HEK293 (cell line): ENCODE results near the gene NINJ1.
A peak's percentile ranks its signal among the peaks of the same experiment; 100 is the strongest.

Source experiments
- CTCF ChIA-PET: fragments of 350-600 bp; formaldehyde crosslinking; extraction: SDS; loops from one replicate; lab custom pipeline; 2021; ENCODE audit warnings: antibody characterized with exemption; lab: Yijun Ruan, JAX
- POLR2A ChIA-PET: fragments of 300-600 bp; formaldehyde crosslinking; extraction: SDS; loops from one replicate; lab custom pipeline; 2020; ENCODE audit warnings: antibody characterized with exemption, inconsistent platforms; lab: Yijun Ruan, JAX
- H3K27ac ChIP-seq: fragments of 200-500 bp; sonication (Bioruptor generic); 2 replicates; pipeline ENCODE4 v1.5.1; 2014; ENCODE audit warnings: low read depth, low read length, control low read depth, inconsistent platforms; ENCODE audit errors: extremely low read depth
- H3K36me3 ChIP-seq, 2 experiments: fragments of 200-500 bp in 1 of 2; sonication (Bioruptor generic) in 1 of 2; 1 replicate in 1 of 2; 2 replicates in 1 of 2; pipeline ENCODE4 v1.5.1; 2014 to 2017; ENCODE audit warnings: inconsistent platforms in 2 of 2, low read length in 2 of 2; ENCODE audit not compliant: control insufficient read depth in 2 of 2, insufficient read depth in 1 of 2
- H3K4me1 ChIP-seq: fragments of 200-500 bp; sonication (Bioruptor generic); 2 replicates; pipeline ENCODE4 v1.5.1; 2014; ENCODE audit warnings: mild to moderate bottlenecking, low read length, inconsistent platforms; ENCODE audit not compliant: control insufficient read depth, insufficient read depth
- H3K4me3 ChIP-seq: 2 replicates; pipeline ENCODE4 v1.5.1; 2011; ENCODE audit warnings: low read depth, mild to moderate bottlenecking, control low read depth, low read length, moderate library complexity
- H3K9me3 ChIP-seq: fragments of 200-500 bp; sonication (Bioruptor generic); 2 replicates; pipeline ENCODE4 v1.5.1; 2014; ENCODE audit warnings: low read depth, low read length, inconsistent platforms; ENCODE audit not compliant: control insufficient read depth, insufficient read depth
- GLIS1 ChIP-seq: fragments of 450-650 bp; formaldehyde crosslinking; IDR thresholded peaks from 2 replicates; pipeline ENCODE4 v1.5.1; 2016; ENCODE audit warnings: missing biosample characterization, missing genetic modification characterization
- HOXA7 ChIP-seq: sonication (generic); formaldehyde crosslinking; IDR thresholded peaks from 2 replicates; pipeline ENCODE4 v1.8.1; 2022; ENCODE audit warnings: missing genetic modification reagents, borderline replicate concordance
- WT1 ChIP-seq: fragments of 450-650 bp; formaldehyde crosslinking; IDR thresholded peaks from 2 replicates; pipeline ENCODE4 v1.5.1; 2016; ENCODE audit warnings: missing biosample characterization, missing genetic modification characterization
- ZBTB20 ChIP-seq: fragments of 450-650 bp; formaldehyde crosslinking; IDR thresholded peaks from 2 replicates; pipeline ENCODE4 v1.5.1; 2016; ENCODE audit warnings: missing biosample characterization, missing genetic modification characterization
- ZBTB7A ChIP-seq: fragments of 450-650 bp; formaldehyde crosslinking; IDR thresholded peaks from 2 replicates; pipeline ENCODE4 v1.5.1; 2016; ENCODE audit warnings: low read depth, missing biosample characterization, missing genetic modification characterization
- ZEB2 ChIP-seq: fragments of 450-650 bp; formaldehyde crosslinking; IDR thresholded peaks from 2 replicates; pipeline ENCODE4 v1.5.1; 2016; ENCODE audit warnings: missing biosample characterization, missing genetic modification characterization
- ZFP3 ChIP-seq: fragments of 450-650 bp; formaldehyde crosslinking; IDR thresholded peaks from 2 replicates; pipeline ENCODE4 v1.5.1; 2016; ENCODE audit warnings: low read depth, missing biosample characterization, missing genetic modification characterization
- ZNF140 ChIP-seq: fragments of 450-650 bp; formaldehyde crosslinking; IDR thresholded peaks from 2 replicates; pipeline ENCODE4 v1.5.1; 2016; ENCODE audit warnings: missing biosample characterization, missing genetic modification characterization
- ZNF155 ChIP-seq: fragments of 450-650 bp; formaldehyde crosslinking; IDR thresholded peaks from 2 replicates; pipeline ENCODE4 v1.5.1; 2016; ENCODE audit warnings: missing biosample characterization, missing genetic modification characterization
- ZNF214 ChIP-seq: fragments of 450-650 bp; formaldehyde crosslinking; IDR thresholded peaks from 2 replicates; pipeline ENCODE4 v1.5.1; 2017; ENCODE audit warnings: missing biosample characterization, mild to moderate bottlenecking, missing genetic modification characterization, borderline replicate concordance
- ZNF223 ChIP-seq: fragments of 450-650 bp; formaldehyde crosslinking; IDR thresholded peaks from 2 replicates; pipeline ENCODE4 v1.5.1; 2016; ENCODE audit warnings: missing biosample characterization, missing genetic modification characterization
- ZNF324 ChIP-seq: fragments of 450-650 bp; formaldehyde crosslinking; IDR thresholded peaks from 2 replicates; pipeline ENCODE4 v1.5.1; 2016; ENCODE audit warnings: missing biosample characterization, missing genetic modification characterization
- ZNF473 ChIP-seq: fragments of 450-650 bp; formaldehyde crosslinking; IDR thresholded peaks from 2 replicates; pipeline ENCODE4 v1.5.1; 2017; ENCODE audit warnings: missing biosample characterization, missing genetic modification characterization
- ZNF530 ChIP-seq: fragments of 450-650 bp; formaldehyde crosslinking; IDR thresholded peaks from 2 replicates; pipeline ENCODE4 v1.5.1; 2016; ENCODE audit warnings: low read depth, missing biosample characterization, missing genetic modification characterization
- ZNF548 ChIP-seq: fragments of 450-650 bp; formaldehyde crosslinking; IDR thresholded peaks from 2 replicates; pipeline ENCODE4 v1.5.1; 2016; ENCODE audit warnings: missing biosample characterization, missing genetic modification characterization
- ZNF596 ChIP-seq: fragments of 450-650 bp; IDR thresholded peaks from 2 replicates; pipeline ENCODE4 v1.5.0; 2018; ENCODE audit warnings: missing biosample characterization, mild to moderate bottlenecking, missing genetic modification characterization, moderate library complexity
- ZNF629 ChIP-seq: fragments of 450-650 bp; formaldehyde crosslinking; IDR thresholded peaks from 2 replicates; pipeline ENCODE4 v1.5.1; 2017; ENCODE audit warnings: missing biosample characterization, missing genetic modification characterization
- ZNF658 ChIP-seq: fragments of 450-650 bp; formaldehyde crosslinking; IDR thresholded peaks from 2 replicates; pipeline ENCODE4; 2016; ENCODE audit warnings: missing biosample characterization, missing genetic modification characterization
- ZNF768 ChIP-seq: fragments of 450-650 bp; formaldehyde crosslinking; IDR thresholded peaks from 2 replicates; pipeline ENCODE4 v1.5.1; 2018; ENCODE audit warnings: missing biosample characterization, mild to moderate bottlenecking, missing genetic modification characterization
- ZNF785 ChIP-seq: fragments of 450-650 bp; formaldehyde crosslinking; IDR thresholded peaks from 2 replicates; pipeline ENCODE4 v1.5.1; 2016; ENCODE audit warnings: missing biosample characterization, missing genetic modification characterization
- ZNF791 ChIP-seq: fragments of 450-650 bp; formaldehyde crosslinking; IDR thresholded peaks from 2 replicates; pipeline ENCODE4 v1.5.1; 2016; ENCODE audit warnings: missing biosample characterization, missing genetic modification characterization
- TF ChIP-seq, protein P1 (sequence below): fragments of 450-650 bp; formaldehyde crosslinking; IDR thresholded peaks from 2 replicates; pipeline ENCODE4 v1.5.1; 2016; ENCODE audit warnings: missing biosample characterization, missing genetic modification characterization
- TF ChIP-seq, protein P2 (sequence below): fragments of 450-650 bp; formaldehyde crosslinking; IDR thresholded peaks from 2 replicates; pipeline ENCODE4 v1.5.1; 2016; ENCODE audit warnings: missing biosample characterization, missing genetic modification characterization
- TF ChIP-seq, protein P3 (sequence below): fragments of 450-650 bp; formaldehyde crosslinking; IDR thresholded peaks from 2 replicates; pipeline ENCODE4 v1.5.1; 2016; ENCODE audit warnings: missing biosample characterization, missing genetic modification characterization, low read depth
- TF ChIP-seq, protein P4 (sequence below): fragments of 450-650 bp; formaldehyde crosslinking; optimal IDR thresholded peaks from 2 replicates; pipeline ENCODE3; 2016; ENCODE audit warnings: missing biosample characterization, mild to moderate bottlenecking, missing genetic modification characterization

NINJ1 gene

DNA sequence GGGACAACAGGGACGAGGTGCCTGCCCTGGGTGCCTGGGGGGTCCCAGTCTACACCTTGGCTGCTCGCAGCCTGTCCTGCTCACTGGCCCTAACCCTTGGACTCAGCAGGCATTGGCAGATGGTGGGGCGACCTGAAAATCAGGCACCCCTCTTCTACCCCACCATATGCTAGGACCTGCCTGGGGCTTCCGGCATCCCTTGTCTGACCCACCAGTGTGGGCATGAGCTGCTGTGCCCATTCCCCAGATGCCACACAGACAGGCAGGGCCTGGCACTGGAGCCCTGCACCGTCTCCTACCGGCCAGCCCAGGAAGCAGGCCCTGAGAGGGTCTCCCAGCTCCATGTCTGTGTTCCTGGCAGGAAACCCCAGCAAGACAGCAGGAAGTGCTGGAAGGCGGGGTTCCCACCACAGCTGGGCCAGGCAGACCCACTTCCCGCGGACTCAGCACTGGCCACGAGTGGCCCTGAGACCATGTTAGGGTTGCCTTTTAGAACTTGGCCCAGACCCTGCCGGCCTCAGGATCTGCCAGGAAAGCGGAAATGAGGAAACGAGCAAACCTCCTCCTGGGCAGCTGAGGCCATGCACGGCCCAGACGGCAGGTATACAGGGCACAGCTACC, 3.1 kb downstream of the NINJ1 start:
- TF ChIP-seq ZBTB20 (tag by site-specific recombination) = no peak
- no peak for TF ChIP-seq ZNF324 (tag by site-specific recombination)
- no peak for TF ChIP-seq ZFP3 (tag by site-specific recombination)
- no peak for TF ChIP-seq ZNF629 (tag by site-specific recombination)
- TF ChIP-seq ZNF214 = no peak
- TF ChIP-seq ZNF530 (tag by site-specific recombination) = no peak
- TF ChIP-seq ZNF596 (tag by site-specific recombination) = no peak
- TF ChIP-seq, protein P1, sequence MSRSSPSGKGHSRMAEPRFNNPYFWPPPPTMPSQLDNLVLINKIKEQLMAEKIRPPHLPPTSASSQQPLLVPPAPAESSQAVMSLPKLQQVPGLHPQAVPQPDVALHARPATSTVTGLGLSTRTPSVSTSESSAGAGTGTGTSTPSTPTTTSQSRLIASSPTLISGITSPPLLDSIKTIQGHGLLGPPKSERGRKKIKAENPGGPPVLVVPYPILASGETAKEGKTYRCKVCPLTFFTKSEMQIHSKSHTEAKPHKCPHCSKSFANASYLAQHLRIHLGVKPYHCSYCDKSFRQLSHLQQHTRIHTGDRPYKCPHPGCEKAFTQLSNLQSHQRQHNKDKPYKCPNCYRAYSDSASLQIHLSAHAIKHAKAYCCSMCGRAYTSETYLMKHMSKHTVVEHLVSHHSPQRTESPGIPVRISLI (tag by site-specific recombination) = no peak
- TF ChIP-seq, protein P2, sequence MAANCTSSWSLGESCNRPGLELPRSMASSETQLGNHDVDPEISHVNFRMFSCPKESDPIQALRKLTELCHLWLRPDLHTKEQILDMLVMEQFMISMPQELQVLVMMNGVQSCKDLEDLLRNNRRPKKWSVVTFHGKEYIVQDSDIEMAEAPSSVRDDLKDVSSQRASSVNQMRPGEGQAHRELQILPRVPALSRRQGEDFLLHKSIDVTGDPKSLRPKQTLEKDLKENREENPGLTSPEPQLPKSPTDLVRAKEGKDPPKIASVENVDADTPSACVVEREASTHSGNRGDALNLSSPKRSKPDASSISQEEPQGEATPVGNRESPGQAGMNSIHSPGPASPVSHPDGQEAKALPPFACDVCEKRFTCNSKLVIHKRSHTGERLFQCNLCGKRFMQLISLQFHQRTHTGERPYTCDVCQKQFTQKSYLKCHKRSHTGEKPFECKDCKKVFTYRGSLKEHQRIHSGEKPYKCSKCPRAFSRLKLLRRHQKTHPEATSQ = no peak
- TF ChIP-seq ZNF140 (tag by site-specific recombination) = no peak
- ChIA-PET POLR2A (no interaction called here), CTCF (interaction anchor here (0.6 to 1.7 kb wide), 4 partner anchors 11 to 1637 kb away, joined by 3 to 6 read pairs (median 4); no protein-coding TSS in a partner anchor)
- Histone ChIP-seq H3K4me1 (0 out of 2 replicates have a peak, but pooled peaks cover 2% of the 10 kb centered on the region), H3K9me3 (no peaks in the 10 kb centered on the region), H3K4me3 (no peak overlapping the region), H3K27ac (no peak overlapping the region), H3K36me3 (peaks cover 0 to 13% of the 10 kb centered on the region in 2 experiments; a peak in 2 of 3 replicates)

GRCh38 chr9:93129691-93130500, 4.2 kb downstream of the NINJ1 start:
- Histone ChIP-seq H3K4me1 (0 out of 2 replicates have a peak, but pooled peaks cover 2% of the 10 kb centered on the region), H3K4me3 (no peak overlapping the region), H3K9me3 (no peaks in the 10 kb centered on the region), H3K36me3 (peaks cover 0 to 22% of the 10 kb centered on the region in 2 experiments; a peak in 2 of 3 replicates)
- TF ChIP-seq GLIS1 = 0 out of 2 replicates have a peak, but pooled peaks have one; percentile 33
- TF ChIP-seq ZNF155 = no peak
- TF ChIP-seq, all 188 proteins: peak for 1
- ChIA-PET POLR2A (interaction anchor here (1.6 kb wide), 1 partner anchor 11 kb away, joined by 8 read pairs; no protein-coding TSS in a partner anchor), CTCF (interaction anchor here (0.6 to 1.0 kb wide), 5 partner anchors 21 to 1120 kb away, joined by 3 to 4 read pairs (median 3); no protein-coding TSS in a partner anchor)
- no peak overlapping the region for H3K27ac ChIP-seq

GRCh38 chr9:93129286-93129685, 4.8 kb downstream of the NINJ1 start:
- ChIA-PET CTCF (interaction anchor here (0.7 to 1.0 kb wide), 3 partner anchors 22 to 1120 kb away, joined by 3 to 4 read pairs (median 4); no protein-coding TSS in a partner anchor), POLR2A (interaction anchor here (1.6 kb wide), 1 partner anchor 10 kb away, joined by 8 read pairs; no protein-coding TSS in a partner anchor)
- H3K4me1 ChIP-seq = 0 out of 2 replicates have a peak, but pooled peaks cover 2% of the 10 kb centered on the region
- no peaks in the 10 kb centered on the region for H3K9me3 ChIP-seq
- H3K36me3 ChIP-seq = peaks cover 0 to 27% of the 10 kb centered on the region in 2 experiments; a peak in 2 of 3 replicates
- H3K4me3 ChIP-seq = no peak overlapping the region
- H3K27ac ChIP-seq = no peak overlapping the region
- TF ChIP-seq ZNF548 (tag by site-specific recombination) (no peak), ZNF658 (tag by site-specific recombination) (no peak), ZNF768 (no peak), HOXA7 (CRISPR knock-in tag) (no peak), ZNF473 (tag by site-specific recombination) (no peak), ZNF223 (tag by site-specific recombination) (no peak), ZEB2 (tag by site-specific recombination) (no peak), ZNF785 (no peak), ZBTB7A (tag by site-specific recombination) (no peak), ZNF791 (tag by site-specific recombination) (no peak), WT1 (tag by site-specific recombination) (no peak), ZFP3 (tag by site-specific recombination) (no peak)
- TF ChIP-seq, protein P3, sequence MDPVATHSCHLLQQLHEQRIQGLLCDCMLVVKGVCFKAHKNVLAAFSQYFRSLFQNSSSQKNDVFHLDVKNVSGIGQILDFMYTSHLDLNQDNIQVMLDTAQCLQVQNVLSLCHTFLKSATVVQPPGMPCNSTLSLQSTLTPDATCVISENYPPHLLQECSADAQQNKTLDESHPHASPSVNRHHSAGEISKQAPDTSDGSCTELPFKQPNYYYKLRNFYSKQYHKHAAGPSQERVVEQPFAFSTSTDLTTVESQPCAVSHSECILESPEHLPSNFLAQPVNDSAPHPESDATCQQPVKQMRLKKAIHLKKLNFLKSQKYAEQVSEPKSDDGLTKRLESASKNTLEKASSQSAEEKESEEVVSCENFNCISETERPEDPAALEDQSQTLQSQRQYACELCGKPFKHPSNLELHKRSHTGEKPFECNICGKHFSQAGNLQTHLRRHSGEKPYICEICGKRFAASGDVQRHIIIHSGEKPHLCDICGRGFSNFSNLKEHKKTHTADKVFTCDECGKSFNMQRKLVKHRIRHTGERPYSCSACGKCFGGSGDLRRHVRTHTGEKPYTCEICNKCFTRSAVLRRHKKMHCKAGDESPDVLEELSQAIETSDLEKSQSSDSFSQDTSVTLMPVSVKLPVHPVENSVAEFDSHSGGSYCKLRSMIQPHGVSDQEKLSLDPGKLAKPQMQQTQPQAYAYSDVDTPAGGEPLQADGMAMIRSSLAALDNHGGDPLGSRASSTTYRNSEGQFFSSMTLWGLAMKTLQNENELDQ = no peak
- TF ChIP-seq, protein P4, sequence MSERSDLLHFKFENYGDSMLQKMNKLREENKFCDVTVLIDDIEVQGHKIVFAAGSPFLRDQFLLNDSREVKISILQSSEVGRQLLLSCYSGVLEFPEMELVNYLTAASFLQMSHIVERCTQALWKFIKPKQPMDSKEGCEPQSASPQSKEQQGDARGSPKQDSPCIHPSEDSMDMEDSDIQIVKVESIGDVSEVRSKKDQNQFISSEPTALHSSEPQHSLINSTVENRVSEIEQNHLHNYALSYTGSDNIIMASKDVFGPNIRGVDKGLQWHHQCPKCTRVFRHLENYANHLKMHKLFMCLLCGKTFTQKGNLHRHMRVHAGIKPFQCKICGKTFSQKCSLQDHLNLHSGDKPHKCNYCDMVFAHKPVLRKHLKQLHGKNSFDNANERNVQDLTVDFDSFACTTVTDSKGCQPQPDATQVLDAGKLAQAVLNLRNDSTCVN (tag by site-specific recombination) = no peak
